NCI-H524 (cell line): ENCODE results near the gene CAPN9.
A peak's percentile ranks its signal among the peaks of the same experiment; 100 is the strongest.

Experiments used
- DNase-seq, 2 experiments: peaks; one replicate each; lab custom pipeline; 2025; lab: John Stamatoyannopoulos, UW

Gene CAPN9

GRCh38 chr1:230796626-230797025, 49.4 kb downstream of the CAPN9 start:
- DNase-seq: no peak

- no peak for DNase-seq
These were observed 50.3 kb downstream of the CAPN9 start for GRCh38 chr1:230797376-230797920.

- DNase-seq: peak; percentile 32 to 64
These were observed 50.8 kb downstream of the CAPN9 start for GRCh38 chr1:230797942-230798365.

GRCh38 chr1:230798491-230798890, 51.3 kb downstream of the CAPN9 start:
- DNase-seq: no peak

- DNase-seq: no peak
These were observed 54.0 kb downstream of the CAPN9 start for GRCh38 chr1:230800891-230801840.

GRCh38 chr1:230804396-230804795, 57.2 kb downstream of the CAPN9 start:
- no peak for DNase-seq

- DNase-seq: no peak
These were observed 59.4 kb downstream of the CAPN9 start for GRCh38 chr1:230806552-230806951.

- DNase-seq: no peak
These were observed 59.8 kb downstream of the CAPN9 start for GRCh38 chr1:230807029-230807428.

- no peak for DNase-seq
These were observed 60.5 kb downstream of the CAPN9 start for GRCh38 chr1:230807561-230808280.

- no peak for DNase-seq
These were observed 61.2 kb downstream of the CAPN9 start for GRCh38 chr1:230808281-230808872.

GRCh38 chr1:230809256-230809990, 62.2 kb downstream of the CAPN9 start:
- no peak for DNase-seq

- no peak for DNase-seq
These were observed 65.4 kb downstream of the CAPN9 start for GRCh38 chr1:230812568-230812967.

- DNase-seq: no peak
These were observed 67.9 kb downstream of the CAPN9 start for GRCh38 chr1:230814949-230815692.

GRCh38 chr1:230816018-230816417, 68.8 kb downstream of the CAPN9 start:
- no peak for DNase-seq

GRCh38 chr1:230818367-230818766, 71.2 kb downstream of the CAPN9 start:
- no peak for DNase-seq

- DNase-seq: no peak
These were observed 71.7 kb downstream of the CAPN9 start for GRCh38 chr1:230818901-230819300.

GRCh38 chr1:230819976-230820375, 72.8 kb downstream of the CAPN9 start:
- no peak for DNase-seq

- DNase-seq: no peak
These were observed 73.4 kb downstream of the CAPN9 start for GRCh38 chr1:230820568-230820967.

- no peak for DNase-seq
These were observed 74.2 kb downstream of the CAPN9 start for GRCh38 chr1:230821346-230821745.

- DNase-seq: no peak
These were observed 74.9 kb downstream of the CAPN9 start for GRCh38 chr1:230822092-230822581.

- no peak for DNase-seq
These were observed 76.2 kb downstream of the CAPN9 start for GRCh38 chr1:230823426-230823825.
